ENCODE measurements around the gene NUAK1.

DNA sequence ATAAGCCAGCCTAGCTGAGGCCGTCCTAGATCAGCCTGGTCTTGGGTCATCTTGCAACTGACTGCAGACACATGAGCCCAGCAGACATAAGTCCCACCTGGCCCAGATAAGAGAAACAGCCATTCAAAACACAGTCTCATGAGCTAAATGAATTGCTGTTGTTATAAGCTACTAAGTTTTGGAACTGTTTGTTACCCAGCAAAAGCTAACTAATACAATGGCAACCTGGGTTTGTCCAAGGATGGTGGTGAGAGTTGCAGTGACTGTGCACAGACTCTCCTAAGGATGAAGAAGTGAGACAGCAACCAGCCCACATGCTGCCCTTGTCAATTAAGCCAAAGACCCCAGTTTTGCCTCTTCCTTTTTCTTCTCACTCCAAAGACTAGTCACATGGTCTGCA, 22.2 kb upstream of the NUAK1 start:
- TF ChIP-seq POLR2A (IDR thresholded peaks at IDR 0.05) (no peak), CTCF (IDR thresholded peaks at IDR 0.05) (no peak)
